HepG2 (cell line): ENCODE results near the gene TMEM41B. TPM values are rescaled to one million over a fixed set of nuclear protein-coding genes. Genes with fewer than 3 reads are reported as not detected.

Experiments
- ATAC-seq: fragments of 200-7000 bp; cut with Tn5 transposase; 3 replicates; pipeline ENCODE4 v1.9.1; 2020; ENCODE audit warnings: mild to moderate bottlenecking, moderate library complexity
- BruUV-seq: library from RNA; stranded (reverse); fragments of 400-500 nt; replicated peaks from 2 replicates; lab custom pipeline; 2021; lab: Mats Ljungman, UMichigan
- CTCF ChIA-PET: fragments of 300-600 bp; formaldehyde crosslinking; extraction: SDS; loops from one replicate; lab custom pipeline; 2021; ENCODE audit warnings: low total read pairs, inconsistent platforms, low intra/inter-chr PET ratio; lab: Yijun Ruan, JAX
- POLR2A ChIA-PET: fragments of 350-600 bp; sonication (Branson Sonifier 250); formaldehyde crosslinking; loops from one replicate; lab custom pipeline; 2020; ENCODE audit warnings: antibody characterized with exemption, inconsistent platforms; lab: Yijun Ruan, JAX
- DNase-seq: peaks from one replicate; pipeline ENCODE4 v3.0.0-alpha.2; 2015; ENCODE audit warnings: low spot score
- FAIRE-seq: peaks from 3 replicates; lab custom pipeline; 2011; peaks lifted over from hg19 to GRCh38; lab: Jason Lieb, UNC
- H2AFZ ChIP-seq: one replicate; pipeline ENCODE4 v1.6.1; 2011; ENCODE audit warnings: low read length, inconsistent platforms
- H3K27ac ChIP-seq: fragments of 300-600 bp; 3 replicates; pipeline ENCODE4 v1.8.0; 2011; ENCODE audit warnings: mixed run types, mild to moderate bottlenecking, mixed read lengths, low read length, inconsistent platforms; ENCODE audit not compliant: insufficient read depth; ENCODE audit errors: extremely low read length
- H3K27me3 ChIP-seq, 2 experiments: fragments of 200-600 bp in 1 of 2; 2 replicates in 1 of 2; 3 replicates in 1 of 2; pipeline versions ENCODE4 v1.6.0 to v1.8.0; 2011; ENCODE audit warnings: low read length in 2 of 2, mild to moderate bottlenecking in 2 of 2, moderate library complexity in 2 of 2, inconsistent platforms in 1 of 2; ENCODE audit not compliant: insufficient read depth in 2 of 2, control insufficient read depth in 1 of 2
- H3K36me3 ChIP-seq, 2 experiments: fragments of 200-600 bp in 1 of 2; replicated peaks in 1 of 2; 2 replicates in 1 of 2; 3 replicates in 1 of 2; pipeline versions ENCODE4 v1.5.1 to v1.8.0; 2011; ENCODE audit warnings: low read length in 2 of 2, inconsistent platforms in 1 of 2; ENCODE audit not compliant: insufficient read depth in 2 of 2, control insufficient read depth in 1 of 2
- H3K4me1 ChIP-seq: 2 replicates; pipeline ENCODE4 v1.5.1; 2012; ENCODE audit warnings: low read length, inconsistent platforms; ENCODE audit not compliant: insufficient read depth
- H3K4me2 ChIP-seq: 2 replicates; pipeline ENCODE4 v1.6.0; 2011; ENCODE audit warnings: low read depth, low read length, inconsistent platforms
- H3K4me3 ChIP-seq, 3 experiments: fragments of 200-600 bp in 1 of 3; sonication (generic), shearing (Covaris generic) in 1 of 3; replicated peaks in 1 of 3; 2 replicates each; pipeline ENCODE4 v1.5.1; 2011 to 2016; ENCODE audit warnings: low read length in 3 of 3, inconsistent platforms in 2 of 3, low read depth in 2 of 3, mild to moderate bottlenecking in 2 of 3, control low read depth in 1 of 3, mixed read lengths in 1 of 3; ENCODE audit not compliant: insufficient read depth in 1 of 3
- H3K79me2 ChIP-seq: one replicate; pipeline ENCODE4 v1.6.1; 2011; ENCODE audit warnings: low read length, inconsistent platforms; ENCODE audit not compliant: insufficient read depth
- H3K9ac ChIP-seq: 2 replicates; pipeline ENCODE4 v1.6.0; 2011; ENCODE audit warnings: mild to moderate bottlenecking, low read depth, low read length, inconsistent platforms; ENCODE audit not compliant: insufficient read depth
- H3K9me3 ChIP-seq: 2 replicates; pipeline ENCODE4 v1.5.1; 2012; ENCODE audit warnings: mild to moderate bottlenecking, low read length
- H4K20me1 ChIP-seq: 2 replicates; pipeline ENCODE4 v1.6.0; 2011; ENCODE audit warnings: inconsistent platforms, mild to moderate bottlenecking, low read length, moderate library complexity; ENCODE audit not compliant: insufficient read depth
- CEBPB ChIP-seq: IDR thresholded peaks from 2 replicates; pipeline ENCODE4 v1.6.1; 2011; ENCODE audit warnings: low read depth, low read length, improper control_type of control experiment, borderline replicate concordance
- CEBPG ChIP-seq: IDR thresholded peaks from 2 replicates; pipeline ENCODE4 v1.6.1; 2016
- FOXK2 ChIP-seq: fragments of 450-650 bp; IDR thresholded peaks from 2 replicates; pipeline ENCODE4 v1.6.1; 2016
- GABPB1 ChIP-seq: IDR thresholded peaks from 2 replicates; pipeline ENCODE4 v1.6.1; 2016; ENCODE audit warnings: mild to moderate bottlenecking, missing genetic modification reagents, moderate library complexity, missing compliant biosample characterization
- HINFP ChIP-seq: sonication (generic); formaldehyde crosslinking; IDR thresholded peaks from 2 replicates; pipeline ENCODE4 v1.4.0; 2020; ENCODE audit warnings: low read depth, mild to moderate bottlenecking, missing genetic modification reagents
- MAFF ChIP-seq: IDR thresholded peaks from 2 replicates; pipeline ENCODE4 v1.6.1; 2011; ENCODE audit warnings: low read depth, low read length, improper control_type of control experiment
- MAFK ChIP-seq, 2 experiments: IDR thresholded peaks in 1 of 2; conservative IDR thresholded peaks in 1 of 2; 2 replicates each; pipeline ENCODE4 v1.6.1; 2011; ENCODE audit warnings: improper control_type of control experiment in 2 of 2, low read length in 2 of 2
- NFKB2 ChIP-seq: sonication (generic); formaldehyde crosslinking; IDR thresholded peaks from 2 replicates; pipeline ENCODE4 v1.4.0; 2020; ENCODE audit warnings: missing genetic modification reagents, borderline replicate concordance
- ZNF672 ChIP-seq: sonication (generic); formaldehyde crosslinking; IDR thresholded peaks from 2 replicates; pipeline ENCODE4 v1.8.1; 2022; ENCODE audit warnings: missing genetic modification reagents
- WGBS: methylation state at CpG from one replicate; pipeline ENCODE4 v1.1.6; 2017; ENCODE audit warnings: low lambda C conversion rate; 5-methylcytosine and 5-hydroxymethylcytosine counted together
- in situ Hi-C: cut with HindIII; loops from 2 replicates; pipeline ENCODE4 v1.10.0; 2017; ENCODE audit warnings: low pct_unique_long_range_greater_than_20kb; ENCODE audit not compliant: extremely low pct_ligation_motif_present
- intact Hi-C: fragments of 100-400 bp; cut with micrococcal nuclease; formaldehyde crosslinking; loops from one replicate; pipeline ENCODE4 v1.10.0; 2022; ENCODE audit not compliant: unreplicated experiment
- polyA plus RNA-seq, 8 experiments: library from polyadenylated mRNA; depleted of rRNA in 3 of 8; stranded (reverse) in 7 of 8; unstranded in 1 of 8; fragments of >200 nt; fragmentation: Illumina TruSeq in 4 of 8; extraction: Trizol in 4 of 8; gene quantifications; 2 replicates each; pipeline versions ENCODE4 v1.2.1 to v1.2.3, GENCODE V29; 2011 to 2016; ENCODE audit warnings: low read depth in 4 of 8, missing spikeins in 1 of 8, mixed read lengths in 1 of 8; ENCODE audit not compliant: insufficient read depth in 1 of 8
- total RNA-seq, 5 experiments: library from RNA; depleted of rRNA; stranded (reverse); fragments of >200 nt; fragmentation: Illumina TruSeq; extraction: Trizol; gene quantifications; 2 replicates each; pipeline ENCODE4 v1.2.3, GENCODE V29; 2016; ENCODE audit warnings: low read depth in 1 of 5
- TF ChIP-seq, protein P1 (sequence below): sonication (generic); formaldehyde crosslinking; IDR thresholded peaks from 2 replicates; pipeline ENCODE4 v1.5.0; 2020; ENCODE audit warnings: missing genetic modification reagents
- TF ChIP-seq, protein P2 (sequence below): IDR thresholded peaks from 2 replicates; pipeline ENCODE4 v1.6.1; 2016; ENCODE audit warnings: mild to moderate bottlenecking

The TMEM41B gene
- total and polyA plus RNA-seq, 2 of the 13 experiments (the other 11 are each of a cell fraction or from before 2014, with no cell fraction given): 36.8 to 48.1 TPM

DNA sequence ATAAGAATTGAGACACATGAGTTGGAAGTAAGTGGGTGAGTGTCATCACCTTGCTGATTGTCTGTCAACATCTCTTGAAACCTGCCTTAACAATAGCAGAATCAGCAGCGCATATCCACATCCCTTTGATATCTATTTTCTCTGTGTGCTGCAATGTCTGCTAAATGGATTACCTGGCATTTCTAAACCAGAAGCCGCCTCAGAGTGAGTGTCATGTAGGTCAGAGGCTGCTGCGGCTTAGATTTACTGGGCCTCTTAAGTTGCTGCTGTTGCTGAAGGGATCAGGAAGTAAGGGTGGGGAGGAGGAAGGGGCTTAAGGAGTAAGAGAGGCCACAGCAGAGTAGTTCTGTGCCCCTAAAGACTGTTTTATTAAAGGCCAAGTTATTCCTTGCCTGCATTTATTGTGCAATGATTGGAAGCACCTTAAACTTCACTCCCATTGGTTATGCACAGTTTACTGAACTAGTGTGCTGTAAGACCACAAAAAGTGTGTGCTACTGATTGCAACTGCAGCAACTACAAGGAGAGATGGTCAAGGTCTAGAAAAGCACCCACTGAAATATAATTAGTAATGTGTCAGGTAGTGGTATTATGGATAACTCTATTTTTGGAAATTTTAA lies 29.8 kb upstream of the TMEM41B start:
- H3K9ac ChIP-seq: no peak overlapping the region
- ChIA-PET POLR2A (no interaction called here), CTCF (no interaction called here)
- FAIRE-seq (no peak), ATAC-seq (peak; percentile 73), DNase-seq (peak; percentile 23)
- H3K27me3 ChIP-seq: no peaks in the 10 kb centered on the region; a peak in 2 of 5 replicates
- H4K20me1 ChIP-seq: no peaks in the 10 kb centered on the region; the same call in 1 of the 2 replicates
- H2AFZ ChIP-seq: peak overlapping the region; percentile 69
- no peaks in the 10 kb centered on the region for H3K9me3 ChIP-seq
- no peak for TF ChIP-seq NFKB2 (CRISPR knock-in tag)
- peak; percentile 80 for TF ChIP-seq CEBPB
- TF ChIP-seq GABPB1 (CRISPR knock-in tag): no peak
- TF ChIP-seq CEBPG (CRISPR knock-in tag): peak; percentile 45
- intact Hi-C loops: no loop called here
- in situ Hi-C loops: no loop called here
- WGBS: 0% methylated on average over 3 of the region's 3 CpGs
- no peaks in the 10 kb centered on the region for H3K36me3 ChIP-seq
- peak overlapping the region in 1 of 3 experiments; percentile 7; a peak in 1 of 6 replicates for H3K4me3 ChIP-seq
- H3K79me2 ChIP-seq: no peaks in the 10 kb centered on the region
- H3K4me2 ChIP-seq: peak overlapping the region; percentile 60
- no peak overlapping the region for H3K27ac ChIP-seq
- no TSS peak for BruUV-seq
- H3K4me1 ChIP-seq: peaks cover 12% of the 10 kb centered on the region

DNA sequence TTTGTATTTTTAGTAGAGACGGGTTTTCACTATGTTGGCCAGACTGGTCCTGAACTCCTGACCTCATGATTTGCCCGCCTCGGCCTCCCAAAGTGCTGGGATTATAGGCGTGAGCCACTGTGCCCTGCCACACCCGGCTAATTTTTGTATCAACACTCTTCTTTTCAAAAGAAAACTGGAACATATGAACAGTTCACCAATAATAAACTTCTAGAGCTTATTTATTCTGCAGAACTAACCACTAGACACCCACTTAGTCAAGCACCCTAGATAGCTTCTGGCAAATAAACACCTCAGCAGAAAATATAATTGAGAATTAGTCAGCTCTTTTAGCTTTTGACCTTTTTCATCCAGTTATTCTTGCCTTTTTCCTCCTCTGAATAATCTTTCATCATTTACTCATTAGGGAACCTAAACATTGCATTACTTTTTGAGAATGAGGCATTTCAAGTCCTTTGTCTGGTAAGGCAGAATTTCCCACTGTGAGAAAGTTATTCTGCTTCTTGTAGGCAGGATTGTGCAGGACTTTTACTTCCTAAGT lies 27.3 kb upstream of the TMEM41B start:
- no peak overlapping the region for H3K4me2 ChIP-seq
- no peaks in the 10 kb centered on the region for H3K9me3 ChIP-seq
- intact Hi-C loops (no loop called here), in situ Hi-C loops (no loop called here)
- POLR2A ChIA-PET: interaction anchor here (0.7 kb wide), 1 partner anchor 185 kb away, joined by 3 read pairs; no protein-coding TSS in a partner anchor
- 9% methylated on average over 5 of the region's 5 CpGs for WGBS
- DNase-seq (no peak), ATAC-seq (no peak), FAIRE-seq (no peak)
- no peaks in the 10 kb centered on the region for H3K79me2 ChIP-seq
- no peaks in the 10 kb centered on the region for H3K36me3 ChIP-seq
- no peaks in the 10 kb centered on the region; the same call in 1 of the 2 replicates for H4K20me1 ChIP-seq
- H3K27me3 ChIP-seq: no peaks in the 10 kb centered on the region; a peak in 2 of 5 replicates
- TF ChIP-seq MAFK (conservative IDR thresholded peaks at IDR 0.05 in 1 of 2, IDR thresholded peaks at IDR 0.05 in 1 of 2; ENCODE audit: low read length in 2 of 2) (peak in 1 of 2 experiments; percentile 67; a peak in 2 of 4 replicates), FOXK2 (no peak), HINFP (CRISPR knock-in tag) (no peak), ZNF672 (no peak), MAFF (peak; percentile 49; the same call in 1 of the 2 replicates)
- TF ChIP-seq, protein P1, sequence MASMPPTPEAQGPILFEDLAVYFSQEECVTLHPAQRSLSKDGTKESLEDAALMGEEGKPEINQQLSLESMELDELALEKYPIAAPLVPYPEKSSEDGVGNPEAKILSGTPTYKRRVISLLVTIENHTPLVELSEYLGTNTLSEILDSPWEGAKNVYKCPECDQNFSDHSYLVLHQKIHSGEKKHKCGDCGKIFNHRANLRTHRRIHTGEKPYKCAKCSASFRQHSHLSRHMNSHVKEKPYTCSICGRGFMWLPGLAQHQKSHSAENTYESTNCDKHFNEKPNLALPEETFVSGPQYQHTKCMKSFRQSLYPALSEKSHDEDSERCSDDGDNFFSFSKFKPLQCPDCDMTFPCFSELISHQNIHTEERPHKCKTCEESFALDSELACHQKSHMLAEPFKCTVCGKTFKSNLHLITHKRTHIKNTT (CRISPR knock-in tag): no peak
- TF ChIP-seq, protein P2, sequence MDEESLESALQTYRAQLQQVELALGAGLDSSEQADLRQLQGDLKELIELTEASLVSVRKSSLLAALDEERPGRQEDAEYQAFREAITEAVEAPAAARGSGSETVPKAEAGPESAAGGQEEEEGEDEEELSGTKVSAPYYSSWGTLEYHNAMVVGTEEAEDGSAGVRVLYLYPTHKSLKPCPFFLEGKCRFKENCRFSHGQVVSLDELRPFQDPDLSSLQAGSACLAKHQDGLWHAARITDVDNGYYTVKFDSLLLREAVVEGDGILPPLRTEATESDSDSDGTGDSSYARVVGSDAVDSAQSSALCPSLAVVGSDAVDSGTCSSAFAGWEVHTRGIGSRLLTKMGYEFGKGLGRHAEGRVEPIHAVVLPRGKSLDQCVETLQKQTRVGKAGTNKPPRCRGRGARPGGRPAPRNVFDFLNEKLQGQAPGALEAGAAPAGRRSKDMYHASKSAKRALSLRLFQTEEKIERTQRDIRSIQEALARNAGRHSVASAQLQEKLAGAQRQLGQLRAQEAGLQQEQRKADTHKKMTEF (CRISPR knock-in tag): no peak
- CTCF ChIA-PET: no interaction called here
- H3K9ac ChIP-seq: no peak overlapping the region
- no peak overlapping the region for H3K4me3 ChIP-seq
- H3K27ac ChIP-seq: no peak overlapping the region
- peaks cover 12% of the 10 kb centered on the region for H3K4me1 ChIP-seq
- BruUV-seq: no TSS peak
- no peak overlapping the region for H2AFZ ChIP-seq
